Stimulated activated CD4-positive, alpha-beta T cell treated with anti-CD3 and anti-CD28 coated beads, TNF-alpha, amount 100 ng/mL, for 48 hours (primary cell): ENCODE measurements around the gene OTUD7B.
"Not testable (repeated sequence)": the region's sequence is repeated elsewhere in the genome, so short reads cannot be mapped to it uniquely, and the experiment has no call there.

ENCODE experiments used
- DNase-seq, 3 donors: peaks; one replicate each; pipeline ENCODE4 v3.0.0-alpha.2; 2020; ENCODE audit warnings: low read depth in 3 of 3

The OTUD7B gene

DNA sequence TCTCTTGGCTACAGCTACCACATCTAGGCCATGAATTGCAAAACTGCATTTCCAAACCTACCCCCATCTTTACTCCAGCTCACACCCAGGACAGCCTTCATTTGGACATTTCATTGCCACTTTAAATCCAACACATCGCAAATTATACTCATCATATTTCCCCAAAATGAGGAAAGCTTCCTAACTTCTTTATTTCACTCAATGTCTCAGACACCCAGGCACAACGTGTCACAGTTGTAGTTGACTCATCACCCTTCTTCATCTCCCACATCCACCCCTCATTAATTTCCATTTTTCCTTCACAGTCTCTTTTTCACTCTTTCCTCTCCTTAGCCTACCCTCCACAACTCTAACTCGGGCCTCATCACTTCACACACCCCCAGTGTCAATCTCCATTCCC, 6.7 kb downstream of the OTUD7B start:
- DNase-seq: no peak

DNA sequence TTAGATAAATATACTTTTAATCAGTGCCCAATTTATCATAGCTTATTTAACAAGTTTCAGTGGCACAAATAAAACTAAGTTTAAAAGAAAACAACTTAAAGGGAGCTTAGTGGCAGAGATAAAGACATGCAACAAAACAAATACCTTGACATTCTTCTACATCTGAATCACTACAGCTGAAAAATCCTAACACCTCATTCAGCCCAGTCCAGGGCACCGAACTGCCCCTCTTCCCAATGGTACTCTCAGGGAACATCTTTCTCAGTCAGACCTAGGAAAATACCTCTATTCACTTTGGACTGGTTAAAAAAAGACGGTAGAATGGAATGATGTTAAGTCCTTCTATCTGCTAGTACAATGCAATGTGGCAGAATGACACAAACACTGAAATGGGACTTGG, 8.3 kb downstream of the OTUD7B start:
- DNase-seq: no peak

DNA sequence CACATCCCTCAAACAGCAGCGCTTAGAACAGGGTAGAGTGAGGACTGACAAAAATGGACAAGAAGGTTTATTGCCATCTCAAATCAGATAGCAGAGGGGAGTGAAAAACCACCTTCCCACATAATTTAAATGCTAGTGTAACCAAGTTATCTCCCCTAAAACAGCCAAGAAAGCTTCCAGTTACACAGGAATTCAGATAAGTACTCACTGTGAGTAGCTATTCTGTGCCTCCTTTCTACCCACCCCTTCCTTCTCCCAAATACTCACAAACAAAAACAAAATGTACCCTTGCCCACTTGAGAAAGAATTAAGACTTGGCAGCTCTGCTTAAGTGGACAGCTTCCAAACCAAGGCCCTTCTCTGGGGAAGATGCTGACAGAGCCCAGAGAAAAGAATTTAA, 9.1 kb downstream of the OTUD7B start:
- DNase-seq: no peak

DNA sequence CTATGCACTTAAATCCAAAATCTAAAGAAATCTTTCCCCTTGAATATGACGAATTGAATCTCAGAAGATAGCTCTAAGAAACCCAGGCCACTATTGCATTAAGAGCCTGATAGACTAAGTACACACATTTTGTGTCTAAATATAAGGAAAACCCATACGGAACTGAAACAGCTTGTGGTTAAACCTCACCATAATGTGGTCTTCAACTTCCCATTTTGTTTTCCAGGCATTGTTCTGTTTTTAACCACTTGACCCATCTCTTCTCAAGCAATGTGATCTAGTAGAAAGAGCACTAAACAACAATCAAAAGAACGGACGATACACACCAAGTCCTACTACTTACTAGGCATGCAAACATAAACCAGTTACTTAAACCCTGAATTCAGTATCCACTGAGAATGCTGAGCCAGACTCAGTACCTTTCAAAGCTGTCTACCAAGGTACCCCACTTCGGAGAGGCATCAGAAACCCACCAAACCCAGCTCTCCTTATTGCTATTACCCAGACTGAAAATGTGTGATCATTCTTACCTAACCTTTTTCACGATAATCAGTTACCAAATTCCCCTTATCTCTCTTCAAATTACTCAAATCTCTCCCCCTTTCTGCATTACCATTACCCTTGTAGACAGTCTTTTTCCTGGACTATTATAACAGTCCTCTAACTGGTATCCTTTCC, 12.8 kb downstream of the OTUD7B start:
- peak in 1 of 3 donors; percentile 4 for DNase-seq

DNA sequence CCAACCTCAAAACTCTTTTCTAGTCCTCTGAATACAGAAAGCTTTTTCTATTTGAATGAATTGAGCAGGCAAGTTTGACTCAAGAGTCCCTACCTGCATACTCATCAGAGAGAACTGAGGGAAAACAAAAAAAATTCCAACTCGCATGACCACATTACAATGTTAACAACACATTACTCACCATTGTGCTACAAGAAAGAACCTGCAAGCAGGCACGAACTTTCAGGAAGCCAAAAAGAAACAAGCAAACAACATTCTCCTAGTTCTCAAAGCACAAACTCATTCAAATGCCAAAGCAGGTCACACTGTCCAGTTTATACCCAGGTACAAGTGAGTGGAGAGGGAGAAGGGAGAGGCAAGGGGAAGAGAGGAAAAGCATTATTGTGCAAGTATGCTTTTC, 14.6 kb downstream of the OTUD7B start:
- DNase-seq: no peak

DNA sequence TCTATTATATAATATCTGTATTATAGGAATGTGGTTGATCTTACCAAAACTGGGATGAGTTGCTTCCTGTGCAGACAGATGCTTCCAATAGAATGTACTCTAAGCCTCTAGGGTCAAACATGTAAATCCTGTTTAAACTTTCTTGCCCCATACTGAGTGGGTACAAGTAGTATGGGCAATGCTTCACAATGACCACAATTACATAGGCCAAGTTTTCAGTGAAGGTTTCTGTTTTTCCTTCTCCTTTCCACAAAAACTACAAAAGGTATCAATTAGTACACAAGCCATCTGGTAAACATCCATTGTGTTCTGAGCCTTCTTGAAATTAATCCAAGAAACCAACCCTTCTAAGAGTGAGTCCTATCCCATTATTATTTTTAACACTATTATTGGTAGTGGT, 16.8 kb downstream of the OTUD7B start:
- DNase-seq: no peak

DNA sequence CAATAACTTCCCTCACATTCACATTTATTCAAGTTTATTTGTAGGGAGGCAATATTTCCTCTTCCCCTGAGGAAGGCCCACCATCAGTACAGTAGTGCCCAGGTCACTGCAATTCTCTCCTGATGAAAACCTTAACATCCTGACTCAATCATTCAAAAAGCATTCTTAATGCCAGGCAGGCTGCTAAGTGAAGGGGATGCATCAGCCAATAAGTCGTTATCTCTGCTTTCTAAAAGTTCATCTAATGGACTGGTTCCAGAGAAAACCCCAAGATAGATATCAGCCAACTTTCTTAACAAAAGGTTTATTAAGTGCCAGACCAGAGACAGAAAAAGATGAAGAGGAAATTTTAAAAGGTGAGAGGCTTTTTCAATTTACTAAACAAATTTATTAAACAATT, 17.3 kb downstream of the OTUD7B start:
- no peak for DNase-seq

DNA sequence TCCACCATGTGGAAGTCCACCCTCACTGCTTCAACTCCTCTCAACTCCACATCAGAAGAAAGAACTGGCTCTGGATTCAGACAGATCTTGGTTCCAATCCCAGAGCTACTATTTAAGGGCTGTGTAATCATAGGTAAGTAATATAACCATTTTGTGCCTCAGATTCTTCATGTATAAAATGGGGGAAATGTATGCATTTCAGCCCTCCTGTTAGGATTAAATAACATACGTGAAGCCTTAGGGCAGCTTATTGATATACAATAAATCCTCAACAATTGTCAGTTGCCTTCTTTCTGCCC, 23.3 kb downstream of the OTUD7B start:
- DNase-seq: no peak

DNA sequence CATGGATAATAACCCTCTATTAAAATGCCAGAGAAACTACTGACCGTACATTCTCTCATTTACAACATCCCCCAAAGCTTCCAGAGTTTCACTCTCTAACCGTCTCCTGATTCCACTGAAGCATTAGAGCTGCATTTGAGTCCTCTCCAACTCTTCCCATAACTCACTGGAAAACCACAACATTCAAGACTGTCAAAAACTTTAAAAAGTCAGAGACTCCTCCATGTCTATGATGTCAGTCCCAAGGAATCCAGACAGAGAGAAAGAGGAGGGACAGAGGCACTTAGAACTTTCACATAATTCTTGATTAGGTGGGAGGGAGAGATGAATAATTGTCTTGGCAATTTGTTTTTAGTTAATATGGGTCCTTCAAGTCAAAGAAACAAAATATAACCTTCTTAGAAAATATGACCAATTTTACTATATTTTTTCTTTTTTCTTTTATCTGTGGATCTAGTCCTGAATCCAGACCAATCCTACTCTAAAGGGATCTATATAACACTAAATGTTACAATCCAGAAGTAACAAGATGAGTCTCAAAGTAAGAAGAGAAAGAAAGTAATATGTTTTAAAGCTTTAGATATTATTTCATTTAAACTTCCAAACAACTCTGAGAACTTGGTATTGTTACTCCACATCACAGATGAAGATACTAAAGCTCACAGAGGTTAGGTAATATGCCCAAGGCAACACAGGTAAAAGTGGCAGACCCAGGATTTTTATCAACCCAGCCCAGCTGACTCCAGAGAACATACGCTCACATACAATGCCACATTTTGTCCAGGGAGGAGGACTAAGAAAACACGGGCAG, 23.8 kb downstream of the OTUD7B start:
- DNase-seq: no peak

DNA sequence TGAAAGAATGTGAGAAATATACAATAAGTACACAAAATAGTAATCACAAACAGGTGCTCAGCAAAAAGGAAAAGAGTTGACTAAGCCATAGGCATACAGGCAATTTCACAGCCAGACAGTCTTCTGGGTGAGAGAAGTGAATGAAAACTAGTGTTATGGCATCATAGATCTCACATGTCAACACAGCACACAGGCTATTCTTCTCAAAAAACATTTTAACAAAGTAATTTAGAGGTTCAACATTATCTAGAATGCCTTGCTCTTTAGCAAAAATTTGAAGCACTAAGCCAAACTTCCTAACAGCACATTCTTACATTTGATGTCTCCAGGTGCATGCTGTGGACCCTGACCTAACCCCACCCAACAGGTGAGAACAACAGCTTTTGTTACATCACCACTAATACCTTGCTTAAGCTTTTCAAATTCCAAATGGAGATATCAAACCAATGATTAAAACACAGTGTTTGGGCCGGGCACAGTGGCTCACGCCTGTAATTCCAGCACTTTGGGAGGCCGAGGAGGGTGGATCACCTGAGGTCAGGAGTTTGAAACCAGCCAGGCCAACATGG, 30.5 kb downstream of the OTUD7B start:
- no peak for DNase-seq

DNA sequence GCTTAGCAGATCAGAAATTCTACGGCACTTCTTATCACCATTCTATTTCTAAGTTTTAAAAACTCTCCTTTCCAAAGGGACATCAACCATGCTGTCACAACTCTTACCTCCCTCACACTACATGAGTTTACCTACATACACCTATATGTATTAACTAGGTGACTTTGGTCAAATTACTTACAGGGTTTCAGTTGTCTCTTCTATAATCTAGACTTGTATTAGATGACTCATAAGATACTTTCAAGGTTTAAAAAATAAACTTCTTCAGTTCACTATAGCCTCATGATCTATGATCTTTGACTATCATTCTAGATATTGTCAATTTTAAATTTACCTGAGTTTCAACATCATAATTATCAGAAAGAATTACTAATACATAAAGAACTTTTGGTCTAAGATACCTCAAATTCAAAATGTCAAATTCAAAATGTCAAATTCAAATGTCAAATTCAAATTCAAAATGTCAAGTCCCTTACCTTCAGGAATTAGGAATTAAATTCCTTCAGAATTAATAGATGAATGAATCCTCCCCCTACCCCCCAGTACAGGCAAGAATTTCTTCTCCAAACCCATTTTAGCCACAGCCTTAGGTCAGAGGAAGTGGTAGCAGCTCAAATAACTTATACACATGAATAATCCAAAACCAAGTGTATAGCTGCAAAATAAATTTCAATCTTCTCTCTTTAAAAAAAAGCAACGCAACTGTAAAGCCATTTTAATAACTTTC, 31.1 kb downstream of the OTUD7B start:
- DNase-seq: no peak

DNA sequence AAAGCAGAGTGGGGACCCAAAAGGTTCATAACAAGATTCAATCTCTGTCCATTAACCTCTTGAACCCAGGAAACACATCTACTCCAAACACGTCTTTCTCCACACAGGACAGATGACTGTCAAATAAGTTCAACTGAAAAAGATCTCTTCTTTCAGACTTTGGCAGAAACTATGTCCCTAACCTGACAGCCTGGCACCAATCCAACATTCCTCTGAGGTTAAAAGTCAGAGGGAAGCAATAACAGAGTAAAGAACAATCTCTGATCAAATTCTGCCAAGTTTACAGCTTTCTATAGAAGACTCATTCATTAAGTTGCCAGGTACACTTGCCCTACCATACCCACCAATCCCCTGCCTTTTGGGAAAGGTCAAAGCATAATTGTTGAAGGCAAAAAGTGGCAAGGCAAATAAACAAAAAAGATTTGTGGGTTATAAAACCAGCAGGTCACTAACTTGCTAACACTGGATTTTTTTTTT, 31.9 kb downstream of the OTUD7B start:
- no peak for DNase-seq

DNA sequence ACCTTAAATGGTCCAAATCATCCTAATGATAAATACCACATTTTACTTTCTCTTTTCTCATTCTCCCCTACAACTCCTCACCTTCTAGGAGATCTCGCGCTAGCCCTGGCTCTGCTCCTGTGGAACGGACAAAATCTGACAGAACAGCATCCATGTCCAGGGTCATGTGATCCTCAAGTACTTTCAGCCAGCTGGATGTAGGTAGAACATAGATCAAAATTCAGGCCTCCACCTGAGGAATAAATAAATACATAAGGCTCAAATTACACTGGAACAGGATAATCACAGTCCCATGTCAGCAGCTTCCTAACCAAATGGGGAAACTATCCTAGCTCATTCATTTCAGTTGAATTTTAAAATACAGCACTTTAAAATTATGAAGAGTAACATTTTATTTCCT, 33.2 kb downstream of the OTUD7B start:
- DNase-seq: no peak

DNA sequence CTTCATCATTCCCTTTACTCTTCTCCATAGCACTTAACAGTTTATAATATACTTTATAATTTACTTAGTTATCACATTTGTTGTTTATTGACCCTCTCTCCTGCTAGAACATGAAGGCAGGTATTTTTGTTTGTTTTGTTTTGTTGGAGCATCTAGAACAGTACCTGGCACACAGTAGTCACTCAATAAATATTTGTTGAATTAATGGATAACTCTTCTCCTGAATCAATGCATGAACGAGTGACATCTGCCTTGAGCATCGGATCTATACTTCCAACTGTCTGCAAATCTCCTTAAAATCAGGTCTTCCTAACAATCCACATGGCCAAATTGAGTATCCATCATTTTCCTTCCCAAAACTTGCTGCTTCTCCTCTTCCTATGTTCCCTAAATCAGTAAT, 38.0 kb downstream of the OTUD7B start:
- no peak for DNase-seq

DNA sequence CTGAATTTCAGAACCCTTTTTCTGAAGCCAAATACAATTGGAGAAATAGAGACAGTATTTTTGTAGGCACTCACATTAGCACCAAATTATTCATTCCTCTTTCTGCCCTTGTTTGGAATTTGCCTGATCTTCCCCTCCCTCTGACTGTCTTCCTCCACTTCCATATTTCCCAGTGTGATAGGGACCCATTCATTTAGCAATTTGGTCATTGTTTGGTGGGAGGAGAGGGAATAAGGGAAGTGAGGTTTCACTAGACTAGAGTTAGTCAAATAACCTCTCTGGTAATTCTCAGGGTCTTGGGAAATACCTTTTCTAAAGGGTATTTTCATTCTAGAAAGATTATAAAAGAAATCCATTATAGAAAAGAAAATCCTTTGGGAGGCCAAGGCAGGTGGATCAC, 42.9 kb downstream of the OTUD7B start:
- no peak for DNase-seq

DNA sequence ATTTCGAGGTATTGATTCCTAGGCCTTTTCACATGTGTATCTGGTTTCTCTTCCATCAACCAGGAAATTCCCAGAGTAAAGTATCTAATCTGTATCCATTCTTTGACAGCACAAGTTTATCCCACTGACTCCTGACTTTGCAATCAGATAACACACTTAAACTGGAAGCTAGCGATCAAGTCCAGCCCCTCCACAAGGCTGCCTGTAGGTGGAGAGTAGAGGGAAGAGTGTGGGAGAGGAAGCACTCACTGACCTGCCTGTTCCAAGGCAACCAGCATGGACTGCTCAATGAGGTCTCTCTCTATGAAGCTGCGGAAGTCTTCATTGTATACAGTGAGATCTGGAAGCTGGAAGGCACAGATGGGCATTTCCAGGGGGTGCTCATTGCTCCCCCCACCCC, 43.5 kb downstream of the OTUD7B start:
- no peak for DNase-seq

DNA sequence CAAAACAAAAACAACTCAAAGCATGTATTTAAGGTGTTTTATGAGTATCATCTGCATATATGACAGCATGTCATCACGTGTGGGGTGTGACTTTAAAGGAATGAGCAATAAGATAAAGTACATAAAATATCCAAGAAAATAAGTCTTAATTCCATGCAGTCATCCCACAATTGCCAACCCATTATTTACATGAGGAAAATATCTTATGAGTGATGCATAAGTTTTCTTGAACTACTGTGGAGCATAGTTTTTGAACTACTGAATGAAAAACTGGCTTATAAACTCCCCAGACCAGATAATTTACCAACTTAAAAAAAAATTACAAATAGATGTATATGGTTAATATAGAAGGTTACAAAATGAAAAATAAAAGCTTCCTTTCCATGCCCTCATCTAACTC, 44.1 kb downstream of the OTUD7B start:
- no peak for DNase-seq

DNA sequence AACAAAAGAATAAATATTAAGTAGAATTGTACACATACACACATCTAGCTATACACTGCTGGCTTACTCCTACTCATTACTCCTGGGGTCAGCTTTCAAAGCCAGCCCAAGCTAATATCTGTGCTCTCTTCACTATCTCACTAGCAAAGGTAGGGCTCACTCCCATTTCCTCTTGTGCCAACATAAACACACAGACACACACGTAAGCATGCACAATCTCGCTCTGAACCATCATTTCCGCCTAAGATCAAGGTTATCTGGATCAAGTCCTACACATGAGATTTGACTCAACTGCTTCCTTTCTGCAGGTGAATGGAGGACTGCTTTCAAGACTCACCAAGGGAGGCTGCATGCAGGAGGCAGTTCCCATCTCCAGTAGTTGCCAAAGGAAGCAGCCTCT, 45.1 kb downstream of the OTUD7B start:
- no peak for DNase-seq

DNA sequence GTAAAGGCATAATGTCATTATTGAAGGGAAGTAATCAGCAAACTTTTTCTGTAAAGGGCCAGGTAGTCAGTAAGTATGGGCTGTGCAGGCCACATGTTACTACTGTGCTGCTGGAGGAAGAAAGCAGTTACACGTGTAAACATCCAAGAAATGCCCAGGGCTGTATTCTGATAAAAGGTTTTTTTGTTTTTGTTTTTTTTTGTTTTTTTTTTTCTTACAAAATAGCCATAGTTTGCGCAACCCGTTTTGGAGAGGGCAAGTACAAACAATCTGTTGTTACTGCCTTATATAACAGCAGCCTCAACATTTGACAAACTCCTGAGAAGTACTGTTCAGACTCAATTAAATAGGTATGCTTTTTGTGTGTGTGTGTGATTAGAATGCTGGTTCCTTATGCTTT, 47.2 kb downstream of the OTUD7B start:
- no peak for DNase-seq

DNA sequence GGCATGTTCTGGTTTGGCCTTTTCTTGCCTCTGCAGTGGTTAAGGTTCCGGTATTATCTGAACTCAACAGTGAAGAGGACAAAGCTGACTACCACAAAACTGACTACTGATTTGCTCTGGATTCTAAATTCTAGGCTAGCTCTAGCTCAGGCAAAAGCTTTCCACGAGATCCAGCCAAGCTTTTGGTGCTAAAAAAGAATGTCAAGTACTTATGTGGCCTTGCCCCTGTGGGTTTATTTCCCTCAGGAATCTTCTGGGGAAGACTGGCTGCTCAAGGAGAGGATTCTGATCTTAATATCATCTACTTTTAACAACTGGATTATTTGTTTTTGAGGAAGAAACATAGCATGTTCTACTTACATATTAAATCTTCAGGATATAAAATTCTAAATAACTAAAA, 47.8 kb downstream of the OTUD7B start:
- no peak for DNase-seq

DNA sequence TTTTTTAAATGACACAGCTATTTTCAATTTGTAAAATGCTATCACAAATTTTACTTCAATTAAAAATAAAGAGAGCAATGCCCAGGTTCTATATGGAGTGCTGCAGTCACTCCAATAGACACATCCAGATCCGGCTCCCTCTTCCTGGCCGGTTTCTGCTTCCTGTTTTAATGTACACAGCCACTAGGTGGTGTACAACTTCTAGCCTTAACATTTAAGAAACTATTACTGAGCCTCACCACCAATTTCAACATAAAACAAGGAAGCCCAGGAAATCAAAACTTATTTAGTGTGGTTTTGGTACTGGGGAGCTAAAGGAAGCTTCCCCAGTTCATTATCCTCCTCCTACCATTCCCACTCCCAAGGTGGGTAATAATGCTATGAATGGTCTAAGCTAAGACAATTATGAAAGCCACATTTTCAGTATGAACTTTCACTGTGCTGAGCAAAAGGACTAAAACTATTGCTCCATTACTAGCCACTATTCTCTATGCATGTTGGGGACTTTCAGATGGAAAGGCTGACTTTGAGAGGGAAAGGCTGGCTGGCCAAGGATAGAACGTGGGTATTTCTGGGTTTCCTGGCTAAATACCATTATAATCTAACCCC, 48.4 kb downstream of the OTUD7B start:
- DNase-seq: peak in 1 of 3 donors; percentile 14

DNA sequence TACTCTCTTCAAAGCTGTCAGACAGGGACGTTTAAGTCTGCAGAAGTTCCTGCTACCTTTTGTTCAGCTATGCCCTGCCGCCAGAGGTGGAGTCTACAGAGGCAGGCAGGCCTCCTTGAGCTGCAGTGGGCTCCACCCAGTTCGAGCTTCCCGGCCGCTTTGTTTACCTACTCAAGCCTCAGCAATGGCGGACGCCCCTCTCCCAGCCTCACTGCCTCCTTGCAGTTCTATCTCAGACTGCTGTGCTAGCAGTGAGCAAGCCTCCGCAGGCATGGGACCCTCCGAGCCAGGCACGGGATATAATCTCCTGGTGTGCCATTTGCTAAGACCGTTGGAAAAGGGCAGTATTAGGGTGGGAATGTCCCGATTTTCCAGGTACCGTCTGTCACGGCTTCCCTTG, 53.0 kb downstream of the OTUD7B start:
- DNase-seq: not testable (repeated sequence)
